Activated CD4-positive, alpha-beta memory T cell treated with anti-CD3 and anti-CD28 coated beads for 36 hours (primary cell): ENCODE results near the gene TBX5. TPM values are rescaled to one million over a fixed set of nuclear protein-coding genes. Genes with fewer than 3 reads are reported as not detected.

ENCODE experiments used
- CTCF ChIA-PET: fragments of 350-600 bp; sonication (Branson Sonifier 250); formaldehyde crosslinking; loops from one replicate; lab custom pipeline; 2021; ENCODE audit warnings: antibody characterized with exemption, inconsistent platforms; lab: Charles Lee
- POLR2A ChIA-PET: fragments of 350-600 bp; sonication (Branson Sonifier 250); formaldehyde crosslinking; loops from one replicate; lab custom pipeline; 2021; ENCODE audit warnings: antibody characterized with exemption; lab: Charles Lee
- DNase-seq: peaks from one replicate; pipeline ENCODE4 v3.0.0-alpha.2; 2020
- H3K27ac Mint-ChIP-seq: one replicate; pipeline ENCODE4 v1.8.0; 2021; ENCODE audit warnings: mixed read lengths
- H3K27me3 Mint-ChIP-seq: one replicate; pipeline ENCODE4 v1.8.0; 2021; ENCODE audit warnings: mixed read lengths
- H3K36me3 Mint-ChIP-seq: one replicate; pipeline ENCODE4 v1.8.0; 2021; ENCODE audit warnings: mixed read lengths
- H3K4me1 Mint-ChIP-seq: one replicate; pipeline ENCODE4 v1.8.0; 2021; ENCODE audit warnings: low read depth, mixed read lengths
- H3K4me3 Mint-ChIP-seq: one replicate; pipeline ENCODE4 v1.8.0; 2021; ENCODE audit warnings: mild to moderate bottlenecking, mixed read lengths
- H3K9me3 Mint-ChIP-seq: one replicate; pipeline ENCODE4 v1.8.0; 2021; ENCODE audit warnings: mixed read lengths
- intact Hi-C: fragments of 100-400 bp; cut with micrococcal nuclease; formaldehyde crosslinking; loops from one replicate; pipeline ENCODE4 v1.15.1; 2023
- total RNA-seq, 2 experiments: library from RNA; stranded (reverse); gene quantifications; one replicate each; pipeline ENCODE4 v1.2.3, GENCODE V29; 2021

TBX5 gene
- total RNA-seq, 2 experiments from 2014 or later = not detected

DNA sequence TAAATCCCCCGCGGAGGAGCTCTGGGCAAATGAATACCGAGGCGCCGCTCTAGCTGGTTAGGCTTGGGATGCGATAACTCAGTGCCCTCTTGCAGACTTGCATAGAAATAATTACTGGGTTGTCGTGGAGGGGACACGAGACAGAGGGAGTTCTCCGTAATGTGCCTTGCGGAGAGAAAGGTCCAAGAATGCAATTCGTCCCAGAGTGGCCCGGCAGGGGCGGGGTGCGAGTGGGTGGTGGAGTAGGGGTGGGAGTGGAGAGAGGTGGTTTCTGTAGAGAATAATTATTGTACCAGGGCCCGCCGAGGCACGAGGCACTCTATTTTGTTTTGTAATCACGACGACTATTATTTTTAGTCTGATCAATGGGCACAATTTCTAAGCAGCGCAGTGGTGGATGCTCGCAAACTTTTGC is 2.5 kb upstream of the TBX5 start:
- Mint-ChIP-seq H3K27ac (no peak overlapping the region), H3K4me3 (no peak overlapping the region)
- CTCF ChIA-PET = no interaction called here

DNA sequence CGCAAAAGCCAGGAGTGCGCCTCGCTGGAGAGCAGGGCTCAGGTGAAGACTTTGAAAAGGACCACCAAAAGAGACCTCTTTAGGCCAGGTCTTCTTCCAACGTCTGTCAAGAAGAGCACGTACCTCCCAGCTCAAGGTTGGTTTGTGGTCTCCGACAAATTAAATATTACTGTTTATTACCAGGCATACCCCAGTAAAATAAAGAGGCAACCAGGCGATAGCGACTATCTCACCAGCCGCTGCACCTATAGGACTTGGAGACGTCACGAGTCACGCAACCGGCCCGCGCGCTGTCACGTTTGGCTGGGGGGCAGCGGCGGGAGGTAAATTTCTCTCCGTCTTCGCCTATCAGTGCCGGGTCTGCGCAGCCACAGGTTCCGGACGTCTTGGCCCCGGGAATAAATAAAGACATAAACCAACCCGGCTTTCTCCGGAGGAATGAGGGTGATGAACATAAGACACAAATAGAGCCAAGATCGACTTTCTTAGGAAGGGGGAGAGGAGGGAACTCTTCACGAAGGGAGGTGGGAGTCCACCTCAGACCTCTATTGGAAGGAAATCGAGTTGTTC is 2.0 kb upstream of the TBX5 start:
- no peaks in the 10 kb centered on the region for H3K9me3 Mint-ChIP-seq
- H3K27me3 Mint-ChIP-seq = peaks cover 80% of the 10 kb centered on the region
- peaks cover 15% of the 10 kb centered on the region for H3K4me1 Mint-ChIP-seq
- no peak for DNase-seq
- H3K4me3 Mint-ChIP-seq = no peak overlapping the region
- POLR2A ChIA-PET = no interaction called here
- H3K36me3 Mint-ChIP-seq = no peaks in the 10 kb centered on the region
- intact Hi-C loops = loop anchor here (5.0 kb wide), 2 partner anchors 259 to 936 kb away; partner anchors contain the start of gene LHX5
- CTCF ChIA-PET = no interaction called here
- no peak overlapping the region for H3K27ac Mint-ChIP-seq

More for the DNA sequence above, 2.5 kb upstream of the TBX5 start:
- Mint-ChIP-seq H3K36me3 (no peaks in the 10 kb centered on the region), H3K27me3 (peaks cover 81% of the 10 kb centered on the region), H3K4me1 (peaks cover 15% of the 10 kb centered on the region), H3K9me3 (no peaks in the 10 kb centered on the region)
- POLR2A ChIA-PET = no interaction called here
- DNase-seq = no peak
- intact Hi-C loops = loop anchor here (5.0 kb wide), 2 partner anchors 259 to 936 kb away; partner anchors contain the start of gene LHX5

DNA sequence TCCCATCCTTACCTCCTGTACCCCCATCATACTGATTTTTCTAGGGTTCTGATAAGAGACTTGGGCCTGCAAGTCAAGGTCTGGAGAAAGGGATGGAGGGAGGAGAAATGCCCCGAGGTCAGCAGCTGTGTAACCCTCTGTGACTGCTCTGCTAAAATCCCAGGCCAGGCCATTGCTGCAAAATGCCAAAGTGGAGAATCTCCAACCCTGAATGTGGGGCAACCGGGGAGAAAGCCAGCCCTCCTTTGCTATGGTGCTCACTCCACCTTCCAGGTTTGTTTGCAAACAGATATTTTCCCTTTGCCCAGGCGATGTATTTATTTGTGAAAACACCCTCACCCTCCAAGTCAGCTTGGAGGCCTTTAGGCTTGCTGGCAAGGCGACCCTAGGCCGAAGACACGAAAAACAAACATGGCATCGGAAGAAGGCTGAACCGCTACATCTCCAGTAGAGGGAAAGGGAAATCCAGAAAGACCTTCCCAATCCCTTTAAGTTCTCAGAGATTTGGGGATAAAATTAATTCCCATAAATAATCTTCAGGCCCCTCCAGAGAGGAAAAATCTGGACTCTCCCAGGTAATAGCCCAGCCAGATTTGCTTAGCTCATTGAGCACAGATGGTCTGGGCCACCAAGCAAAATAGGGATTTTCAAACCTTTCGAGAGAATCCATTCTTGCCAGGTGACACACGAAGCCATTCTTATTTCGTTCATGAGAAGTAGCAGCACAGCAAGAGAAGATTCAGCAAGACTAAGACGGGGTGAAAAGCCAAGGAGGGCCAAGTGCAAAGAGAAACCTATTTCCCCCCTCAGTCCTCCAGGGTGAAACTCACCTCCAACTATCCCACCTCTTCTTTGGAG is 1.3 kb upstream of the TBX5 start:
- POLR2A ChIA-PET = no interaction called here
- CTCF ChIA-PET = no interaction called here
- no peaks in the 10 kb centered on the region for H3K36me3 Mint-ChIP-seq
- H3K4me3 Mint-ChIP-seq = no peak overlapping the region
- peaks cover 15% of the 10 kb centered on the region for H3K4me1 Mint-ChIP-seq
- H3K27ac Mint-ChIP-seq = no peak overlapping the region
- H3K9me3 Mint-ChIP-seq = no peaks in the 10 kb centered on the region
- intact Hi-C loops = loop anchor here (5.0 kb wide), 2 partner anchors 260 to 935 kb away; partner anchors contain the start of gene LHX5
- H3K27me3 Mint-ChIP-seq = peaks cover 81% of the 10 kb centered on the region
- no peak for DNase-seq

DNA sequence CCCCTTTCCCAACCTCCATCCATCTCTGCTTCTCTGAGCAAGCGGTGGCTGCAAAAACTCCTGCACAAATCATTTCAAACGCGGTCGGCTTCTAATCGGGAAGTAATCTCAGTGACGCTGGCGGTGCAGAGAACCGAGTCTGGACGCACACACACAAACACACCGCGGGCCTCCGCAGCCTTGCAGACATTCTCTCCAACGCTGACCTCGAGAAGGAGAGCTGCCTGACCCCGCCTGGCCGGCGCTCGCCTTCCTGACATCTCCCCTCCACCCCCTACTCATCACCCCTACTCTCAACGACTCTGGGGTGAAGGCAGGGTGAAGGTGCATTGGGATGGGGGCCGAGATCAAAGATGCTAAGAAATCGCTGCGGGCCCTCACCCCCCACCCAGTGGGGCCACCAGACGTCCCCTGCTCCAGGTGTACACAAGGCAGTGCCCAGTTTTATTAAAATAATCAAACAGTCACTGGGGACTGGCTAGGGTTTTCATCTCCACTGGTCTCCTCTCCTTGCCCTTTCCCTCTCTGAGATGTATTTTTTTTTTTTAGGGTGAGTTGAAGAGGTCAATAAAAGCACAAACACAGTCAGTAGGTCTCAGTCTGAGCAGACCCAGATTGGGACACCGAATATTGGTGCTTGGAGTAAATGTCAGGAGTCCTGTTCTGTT is 506 bp upstream of the TBX5 start:
- H3K4me3 Mint-ChIP-seq = no peak overlapping the region
- intact Hi-C loops = loop anchor here (5.0 kb wide), 2 partner anchors 261 to 934 kb away; partner anchors contain the start of gene LHX5
- H3K4me1 Mint-ChIP-seq = peaks cover 15% of the 10 kb centered on the region
- no peaks in the 10 kb centered on the region for H3K9me3 Mint-ChIP-seq
- no peak for DNase-seq
- peaks cover 81% of the 10 kb centered on the region for H3K27me3 Mint-ChIP-seq
- ChIA-PET POLR2A (no interaction called here), CTCF (no interaction called here)
- H3K36me3 Mint-ChIP-seq = no peaks in the 10 kb centered on the region
- no peak overlapping the region for H3K27ac Mint-ChIP-seq

DNA sequence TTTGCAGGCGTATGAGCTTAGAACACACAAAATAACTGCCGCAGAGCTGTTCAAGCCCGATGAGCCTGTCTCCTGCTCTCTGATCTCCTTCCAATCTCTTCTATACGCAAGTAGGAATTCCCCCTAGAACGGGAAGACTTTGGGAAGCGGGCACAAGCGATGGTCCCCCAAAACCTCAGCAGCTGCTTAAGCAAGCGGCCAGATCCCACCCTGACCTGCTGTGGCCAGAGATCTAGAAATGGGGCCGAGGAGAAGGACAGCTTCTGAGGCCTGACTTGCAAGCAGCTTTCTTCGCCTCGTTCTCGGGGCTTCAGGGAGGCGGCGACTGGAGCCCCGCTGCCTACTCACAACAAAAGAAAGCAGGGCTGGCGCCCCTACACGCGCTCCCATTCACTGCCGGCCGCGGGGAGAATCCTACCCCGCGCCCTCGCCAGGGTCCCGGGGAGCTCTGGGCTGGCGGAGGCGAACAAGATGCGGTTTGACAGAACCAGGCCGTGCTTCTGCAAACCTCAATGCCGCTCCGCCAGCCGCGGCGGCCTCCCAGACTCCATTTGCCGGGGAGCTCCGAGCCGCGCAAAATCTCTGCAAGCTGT is 922 bp downstream of the TBX5 start:
- CTCF ChIA-PET = no interaction called here
- DNase-seq = no peak
- Mint-ChIP-seq H3K9me3 (no peaks in the 10 kb centered on the region), H3K36me3 (no peaks in the 10 kb centered on the region), H3K4me3 (no peak overlapping the region), H3K27me3 (peaks cover 75% of the 10 kb centered on the region), H3K4me1 (peaks cover 12% of the 10 kb centered on the region), H3K27ac (no peak overlapping the region)
- intact Hi-C loops = loop anchor here (2.0 to 5.0 kb wide), 3 partner anchors 36 to 933 kb away; partner anchors contain the start of gene LHX5
- POLR2A ChIA-PET = no interaction called here

DNA sequence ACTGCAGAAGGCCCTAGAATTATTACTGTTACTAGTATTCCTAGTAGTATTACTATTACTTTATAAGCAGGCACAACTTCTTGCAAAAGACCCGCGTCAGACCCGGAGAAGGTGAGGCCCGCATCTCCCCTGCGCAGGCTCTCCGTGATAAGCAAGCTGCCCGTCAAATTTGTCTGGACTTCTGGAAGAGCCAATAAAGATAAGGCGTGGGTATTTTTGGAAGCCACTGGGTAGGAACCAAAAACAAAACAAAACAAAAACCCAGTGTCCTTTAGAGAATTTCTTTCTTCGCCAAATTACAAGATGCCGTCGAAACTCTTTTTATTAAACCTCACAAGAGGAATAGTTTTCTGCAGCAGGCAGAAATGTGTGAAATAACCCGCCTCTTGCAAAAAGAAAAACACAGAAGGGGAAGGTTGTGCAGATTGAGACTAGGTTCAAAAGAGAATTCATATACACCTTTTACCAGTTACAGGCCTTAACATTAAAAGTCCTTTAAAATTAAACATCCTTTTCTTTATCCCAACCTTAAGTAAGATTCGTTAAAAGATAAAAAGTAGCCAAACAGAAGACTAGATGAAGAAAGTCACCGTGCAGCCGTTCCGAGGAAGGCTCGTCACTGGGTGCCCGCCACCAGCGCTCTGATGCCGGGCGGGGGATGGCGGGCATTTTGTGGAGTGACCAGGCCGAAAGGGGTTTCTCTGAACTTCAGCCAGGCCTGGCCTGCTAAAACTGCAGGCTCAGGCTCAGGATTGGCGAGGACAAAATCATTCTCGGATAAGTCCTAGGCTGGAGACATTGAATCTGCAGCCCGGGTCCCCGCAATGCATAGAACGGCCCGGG is 1.6 kb downstream of the TBX5 start:
- peaks cover 6% of the 10 kb centered on the region for H3K4me1 Mint-ChIP-seq
- intact Hi-C loops = loop anchor here (2.0 kb wide), 1 partner anchor 36 kb away; no protein-coding TSS in a partner anchor
- no peak overlapping the region for H3K4me3 Mint-ChIP-seq
- peaks cover 76% of the 10 kb centered on the region for H3K27me3 Mint-ChIP-seq
- no peak for DNase-seq
- POLR2A ChIA-PET = no interaction called here
- H3K9me3 Mint-ChIP-seq = no peaks in the 10 kb centered on the region
- CTCF ChIA-PET = no interaction called here
- H3K27ac Mint-ChIP-seq = no peak overlapping the region
- H3K36me3 Mint-ChIP-seq = no peaks in the 10 kb centered on the region

DNA sequence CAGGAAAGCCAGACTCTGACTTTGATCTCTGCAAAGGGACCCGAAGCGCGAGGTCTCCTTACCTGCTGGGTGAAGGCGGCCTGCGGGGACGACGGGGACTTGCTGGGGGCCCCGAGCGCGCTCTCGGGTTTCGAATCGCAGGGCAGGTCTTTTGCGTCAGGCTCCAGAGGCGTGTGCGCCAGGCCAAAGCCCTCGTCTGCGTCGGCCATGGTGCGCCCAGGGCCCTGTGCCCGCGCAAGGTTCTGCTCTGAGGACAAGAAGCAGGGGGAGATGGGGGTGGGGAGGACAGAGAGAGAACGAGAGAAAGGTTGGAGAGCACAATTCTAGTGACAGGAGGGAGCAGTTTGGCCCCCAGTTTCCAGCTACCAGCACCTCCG is 2.3 kb downstream of the TBX5 start:
- Mint-ChIP-seq H3K4me3 (no peak overlapping the region), H3K27ac (no peak overlapping the region), H3K36me3 (no peaks in the 10 kb centered on the region), H3K27me3 (peaks cover 77% of the 10 kb centered on the region), H3K4me1 (peaks cover 3% of the 10 kb centered on the region), H3K9me3 (no peaks in the 10 kb centered on the region)
- no peak for DNase-seq
- CTCF ChIA-PET = no interaction called here
- intact Hi-C loops = loop anchor here (2.0 kb wide), 1 partner anchor 37 kb away; no protein-coding TSS in a partner anchor
- POLR2A ChIA-PET = no interaction called here

DNA sequence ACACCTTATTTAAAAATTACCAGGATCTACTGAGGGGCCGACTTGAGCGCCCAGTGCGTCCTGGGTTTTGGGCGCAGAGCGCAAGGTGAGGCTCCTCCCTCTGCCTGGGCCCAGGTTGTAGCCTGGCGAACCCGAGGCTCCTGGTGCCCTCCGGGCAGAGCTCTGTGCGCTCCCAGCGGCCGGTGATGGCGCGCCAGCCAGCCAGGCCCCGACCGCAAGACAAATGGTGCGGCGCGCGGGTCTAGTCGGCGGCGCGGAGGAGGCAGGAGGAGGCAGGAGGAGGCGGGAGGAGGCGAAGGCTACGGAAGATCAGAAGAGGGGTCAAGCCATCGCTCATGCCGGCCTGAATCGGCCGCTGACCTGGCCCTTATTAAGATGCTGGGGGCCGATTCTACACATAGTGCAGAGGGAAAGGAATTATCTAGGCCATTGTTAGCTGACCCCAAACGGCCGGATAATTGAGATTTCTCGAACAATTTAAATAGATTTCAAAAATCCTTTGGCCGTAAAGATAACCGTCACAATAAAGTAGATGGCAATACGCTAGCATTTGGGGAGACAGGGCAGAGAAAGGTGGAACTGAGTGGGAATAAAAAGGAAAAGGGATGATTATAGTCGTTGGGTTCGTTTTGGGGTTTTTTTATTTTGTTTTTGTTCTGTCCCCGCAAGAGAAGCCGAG is 2.8 kb downstream of the TBX5 start:
- H3K36me3 Mint-ChIP-seq = no peaks in the 10 kb centered on the region
- H3K27ac Mint-ChIP-seq = no peak overlapping the region
- no peaks in the 10 kb centered on the region for H3K4me1 Mint-ChIP-seq
- DNase-seq = no peak
- no peak overlapping the region for H3K4me3 Mint-ChIP-seq
- H3K27me3 Mint-ChIP-seq = peaks cover 77% of the 10 kb centered on the region
- intact Hi-C loops = no loop called here
- no peaks in the 10 kb centered on the region for H3K9me3 Mint-ChIP-seq
- POLR2A ChIA-PET = no interaction called here
- CTCF ChIA-PET = no interaction called here

DNA sequence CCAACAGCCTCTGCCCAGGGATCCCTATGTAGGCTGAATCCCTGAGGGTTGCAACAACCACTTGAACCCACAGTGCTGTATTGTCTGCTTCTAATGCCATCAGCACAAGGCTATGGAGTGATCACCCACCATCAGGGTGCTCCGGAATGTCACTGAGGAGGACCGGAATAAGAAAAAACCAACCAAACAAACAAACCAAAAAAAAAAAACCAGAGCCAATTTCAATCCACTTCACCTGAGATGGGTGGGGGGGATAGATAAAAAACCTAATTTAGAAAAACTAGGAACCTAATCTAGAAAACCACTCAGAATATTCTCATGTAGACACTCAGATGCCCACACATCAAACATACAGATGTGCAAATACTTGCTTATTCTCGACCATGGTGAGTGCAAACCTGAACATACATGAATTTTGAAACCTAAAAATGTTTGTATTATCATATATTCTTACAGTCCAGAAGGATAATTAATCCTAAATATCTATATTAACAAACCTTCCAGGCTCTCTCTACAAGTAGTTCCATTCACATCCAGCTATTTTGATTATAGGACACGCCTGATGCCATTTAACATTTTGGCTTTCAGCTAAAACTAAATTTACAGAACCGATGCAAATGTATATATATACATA is 3.7 kb downstream of the TBX5 start:
- H3K4me3 Mint-ChIP-seq = no peak overlapping the region
- peaks cover 75% of the 10 kb centered on the region for H3K27me3 Mint-ChIP-seq
- CTCF ChIA-PET = no interaction called here
- H3K4me1 Mint-ChIP-seq = no peaks in the 10 kb centered on the region
- no peak overlapping the region for H3K27ac Mint-ChIP-seq
- intact Hi-C loops = no loop called here
- POLR2A ChIA-PET = no interaction called here
- H3K9me3 Mint-ChIP-seq = no peaks in the 10 kb centered on the region
- no peaks in the 10 kb centered on the region for H3K36me3 Mint-ChIP-seq
- no peak for DNase-seq

DNA sequence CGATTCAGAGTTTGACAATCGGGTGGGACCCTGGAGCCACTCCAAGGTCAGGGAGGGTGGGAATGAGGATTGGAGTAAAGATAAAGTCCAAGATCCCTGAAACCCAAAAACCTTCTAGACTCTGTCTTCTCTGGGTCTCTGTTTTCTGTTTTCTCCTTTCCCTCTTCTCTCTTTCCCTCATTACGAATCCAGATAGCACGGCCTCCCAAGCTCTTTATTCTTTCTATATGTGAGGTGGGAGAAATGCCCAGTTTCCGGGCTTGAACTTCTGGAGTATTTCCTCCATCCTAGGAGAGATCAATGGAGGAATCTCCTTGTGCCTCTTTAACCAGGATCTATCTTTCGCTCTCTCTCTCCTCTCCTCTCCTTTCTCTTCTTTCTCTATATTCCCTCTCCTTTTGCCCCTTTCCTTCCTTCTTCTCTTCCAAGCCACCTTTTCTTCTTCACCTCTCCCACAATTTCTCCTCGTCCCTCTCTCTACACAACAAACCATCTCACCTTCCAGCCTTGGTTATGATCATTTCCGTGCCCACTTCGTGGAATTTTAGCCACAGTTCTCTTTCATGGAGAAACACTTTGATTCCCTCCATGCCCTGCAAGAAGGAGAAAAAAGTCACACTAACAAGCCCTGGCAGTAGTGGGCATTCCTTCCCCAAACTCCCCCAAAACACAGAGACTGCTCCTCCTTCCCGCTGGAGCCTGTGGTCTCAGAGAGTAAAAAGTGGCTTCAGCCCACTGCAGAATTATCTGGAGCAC is 4.4 kb downstream of the TBX5 start:
- intact Hi-C loops = no loop called here
- H3K27ac Mint-ChIP-seq = no peak overlapping the region
- peaks cover 75% of the 10 kb centered on the region for H3K27me3 Mint-ChIP-seq
- H3K36me3 Mint-ChIP-seq = no peaks in the 10 kb centered on the region
- no peaks in the 10 kb centered on the region for H3K4me1 Mint-ChIP-seq
- H3K4me3 Mint-ChIP-seq = no peak overlapping the region
- H3K9me3 Mint-ChIP-seq = no peaks in the 10 kb centered on the region
- DNase-seq = no peak
- ChIA-PET POLR2A (no interaction called here), CTCF (no interaction called here)
